HG03095 (cell line): Measurements from ENCODE around the gene KAZN.

Experiments
- ATAC-seq: cut with Tn5 transposase; IDR thresholded peaks from one replicate; pipeline ENCODE4 v1.9.1; 2021; ENCODE audit warnings: moderate library complexity; ENCODE audit not compliant: unreplicated experiment

The KAZN gene

GRCh38 chr1:14989931-14990728 is 391.6 kb downstream of the KAZN start:
- ATAC-seq: no peak

GRCh38 chr1:14993414-14993813 is 394.9 kb downstream of the KAZN start:
- ATAC-seq: no peak

GRCh38 chr1:14994148-14994547 is 395.7 kb downstream of the KAZN start:
- ATAC-seq: no peak

GRCh38 chr1:14994841-14995437 is 396.5 kb downstream of the KAZN start:
- ATAC-seq: no peak

- no peak for ATAC-seq
Observed at GRCh38 chr1:14996133-14997050, 397.9 kb downstream of the KAZN start.

- no peak for ATAC-seq
Observed at GRCh38 chr1:14997646-14998276, 399.3 kb downstream of the KAZN start.

- no peak for ATAC-seq
Observed at GRCh38 chr1:14999441-14999840, 401.0 kb downstream of the KAZN start.

GRCh38 chr1:15000030-15000429 is 401.5 kb downstream of the KAZN start:
- ATAC-seq: no peak

- no peak for ATAC-seq
Observed at GRCh38 chr1:15000671-15001070, 402.2 kb downstream of the KAZN start.

- ATAC-seq: no peak
Observed at GRCh38 chr1:15001317-15001915, 402.9 kb downstream of the KAZN start.

- ATAC-seq: no peak
Observed at GRCh38 chr1:15002325-15002724, 403.8 kb downstream of the KAZN start.

GRCh38 chr1:15004396-15004795 is 405.9 kb downstream of the KAZN start:
- no peak for ATAC-seq

- ATAC-seq: no peak
Observed at GRCh38 chr1:15005116-15005515, 406.6 kb downstream of the KAZN start.

GRCh38 chr1:15007368-15007767 is 408.9 kb downstream of the KAZN start:
- no peak for ATAC-seq

- ATAC-seq: no peak
Observed at GRCh38 chr1:15007842-15008241, 409.4 kb downstream of the KAZN start.

GRCh38 chr1:15008783-15009729 is 410.6 kb downstream of the KAZN start:
- ATAC-seq: no peak

- no peak for ATAC-seq
Observed at GRCh38 chr1:15011160-15011559, 412.7 kb downstream of the KAZN start.

GRCh38 chr1:15011661-15012060 is 413.2 kb downstream of the KAZN start:
- no peak for ATAC-seq

GRCh38 chr1:15012822-15013221 is 414.3 kb downstream of the KAZN start:
- ATAC-seq: no peak

- no peak for ATAC-seq
Observed at GRCh38 chr1:15013767-15014166, 415.3 kb downstream of the KAZN start.
